DND-41 (cell line): ENCODE measurements around the gene TBC1D28.
"Not testable (repeated sequence)": the region's sequence is repeated elsewhere in the genome, so short reads cannot be mapped to it uniquely, and the experiment has no call there.

Source experiments
- EZH2 ChIP-seq: IDR thresholded peaks from 3 replicates; pipeline ENCODE4 v1.6.1; 2012; ENCODE audit warnings: borderline replicate concordance, low read depth, mild to moderate bottlenecking, moderate library complexity, low read length, inconsistent platforms; ENCODE audit not compliant: severe bottlenecking
- TF ChIP-seq, protein P1 (sequence below): IDR thresholded peaks from 2 replicates; pipeline ENCODE4 v1.5.1; 2012; ENCODE audit warnings: borderline replicate concordance, low read length, moderate library complexity, mild to moderate bottlenecking; ENCODE audit not compliant: poor library complexity, severe bottlenecking; ENCODE audit errors: extremely low read depth

DNA sequence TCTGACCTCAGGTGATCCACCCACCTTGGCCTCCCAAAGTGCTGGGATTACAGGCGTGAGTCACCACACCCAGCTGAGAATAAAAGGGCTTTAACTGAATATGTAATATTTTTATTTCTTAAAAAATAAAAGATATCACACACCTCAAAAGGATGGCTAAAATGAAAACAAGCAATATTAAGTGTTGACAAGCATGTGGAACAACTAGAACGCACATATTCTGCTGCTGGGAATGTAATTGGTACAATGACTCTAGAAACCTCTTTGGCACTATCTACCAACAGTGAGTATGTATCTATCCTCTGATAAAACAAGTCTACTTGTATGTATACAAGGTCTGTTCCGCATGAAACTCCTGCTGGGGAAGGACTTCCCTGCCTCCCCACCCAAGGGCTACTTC lies 32.7 kb upstream of the TBC1D28 start:
- TF ChIP-seq, protein P1, sequence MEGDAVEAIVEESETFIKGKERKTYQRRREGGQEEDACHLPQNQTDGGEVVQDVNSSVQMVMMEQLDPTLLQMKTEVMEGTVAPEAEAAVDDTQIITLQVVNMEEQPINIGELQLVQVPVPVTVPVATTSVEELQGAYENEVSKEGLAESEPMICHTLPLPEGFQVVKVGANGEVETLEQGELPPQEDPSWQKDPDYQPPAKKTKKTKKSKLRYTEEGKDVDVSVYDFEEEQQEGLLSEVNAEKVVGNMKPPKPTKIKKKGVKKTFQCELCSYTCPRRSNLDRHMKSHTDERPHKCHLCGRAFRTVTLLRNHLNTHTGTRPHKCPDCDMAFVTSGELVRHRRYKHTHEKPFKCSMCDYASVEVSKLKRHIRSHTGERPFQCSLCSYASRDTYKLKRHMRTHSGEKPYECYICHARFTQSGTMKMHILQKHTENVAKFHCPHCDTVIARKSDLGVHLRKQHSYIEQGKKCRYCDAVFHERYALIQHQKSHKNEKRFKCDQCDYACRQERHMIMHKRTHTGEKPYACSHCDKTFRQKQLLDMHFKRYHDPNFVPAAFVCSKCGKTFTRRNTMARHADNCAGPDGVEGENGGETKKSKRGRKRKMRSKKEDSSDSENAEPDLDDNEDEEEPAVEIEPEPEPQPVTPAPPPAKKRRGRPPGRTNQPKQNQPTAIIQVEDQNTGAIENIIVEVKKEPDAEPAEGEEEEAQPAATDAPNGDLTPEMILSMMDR: not testable (repeated sequence)
- not testable (repeated sequence) for TF ChIP-seq EZH2
